IMR-90 (cell line): ENCODE results near the gene VPS13C. TPM values are rescaled to one million over a fixed set of nuclear protein-coding genes. Genes with fewer than 3 reads are reported as not detected.

Experiments
- ATAC-seq: fragments of 200-7000 bp; cut with Tn5 transposase; 2 replicates; pipeline ENCODE4 v1.9.1; 2020; ENCODE audit warnings: low read depth, mild to moderate bottlenecking, moderate library complexity
- BruUV-seq: library from RNA; stranded (reverse); fragments of 400-500 nt; replicated peaks from 2 replicates; lab custom pipeline; 2021; lab: Mats Ljungman, UMichigan
- CTCF ChIA-PET: fragments of 300-600 bp; formaldehyde crosslinking; extraction: SDS; loops from one replicate; lab custom pipeline; 2021; ENCODE audit warnings: antibody characterized with exemption; lab: Yijun Ruan, JAX
- POLR2A ChIA-PET: fragments of 300-600 bp; sonication (Branson Sonifier 250); formaldehyde crosslinking; loops from one replicate; lab custom pipeline; 2022; ENCODE audit warnings: antibody characterized with exemption; ENCODE audit not compliant: unreplicated experiment; lab: Charles Lee
- DNase-seq: peaks from one replicate; pipeline ENCODE4 v3.0.0; 2013
- H2AFZ ChIP-seq: replicated peaks from 2 replicates; pipeline ENCODE3; 2013; ENCODE audit warnings: low read length, mild to moderate bottlenecking; ENCODE audit not compliant: poor library complexity
- H2AK5ac ChIP-seq: 2 replicates; pipeline ENCODE4 v1.6.1; 2013; ENCODE audit warnings: low read depth, low read length, inconsistent platforms
- H2AK9ac ChIP-seq: replicated peaks from 2 replicates; pipeline ENCODE3; 2013; ENCODE audit warnings: mild to moderate bottlenecking, low read depth, low read length, moderate library complexity; ENCODE audit not compliant: poor library complexity
- H2BK120ac ChIP-seq: 2 replicates; pipeline ENCODE4 v1.6.1; 2013; ENCODE audit warnings: low read depth, low read length, inconsistent platforms
- H2BK15ac ChIP-seq: 3 replicates; pipeline ENCODE4 v1.6.1; 2013; ENCODE audit warnings: low read depth, low read length, inconsistent platforms
- H2BK20ac ChIP-seq: 2 replicates; pipeline ENCODE4 v1.6.1; 2013; ENCODE audit warnings: low read depth, mild to moderate bottlenecking, inconsistent platforms, low read length, moderate library complexity
- H2BK5ac ChIP-seq: 2 replicates; pipeline ENCODE4 v1.6.1; 2013; ENCODE audit warnings: mild to moderate bottlenecking, low read depth, low read length, inconsistent platforms; ENCODE audit not compliant: poor library complexity, severe bottlenecking
- H3K14ac ChIP-seq: replicated peaks from 2 replicates; pipeline ENCODE4 v1.6.1; 2013; ENCODE audit warnings: low read depth, low read length, inconsistent platforms
- H3K18ac ChIP-seq: 2 replicates; pipeline ENCODE4 v1.6.1; 2013; ENCODE audit warnings: low read depth, low read length, control low read depth
- H3K23ac ChIP-seq: 2 replicates; pipeline ENCODE4 v1.6.1; 2013; ENCODE audit warnings: low read depth, low read length, inconsistent platforms
- H3K27ac ChIP-seq: 2 replicates; pipeline ENCODE4 v1.5.1; 2013; ENCODE audit warnings: mild to moderate bottlenecking, control low read depth, low read length; ENCODE audit not compliant: insufficient read depth
- H3K27me3 ChIP-seq: 2 replicates; pipeline ENCODE4 v1.6.1; 2013; ENCODE audit warnings: low read length; ENCODE audit not compliant: control insufficient read depth, insufficient read depth
- H3K36me3 ChIP-seq: 2 replicates; pipeline ENCODE4 v1.6.1; 2013; ENCODE audit warnings: low read length, mixed read lengths; ENCODE audit not compliant: control insufficient read depth, insufficient read depth
- H3K4ac ChIP-seq: 2 replicates; pipeline ENCODE4 v1.6.1; 2013; ENCODE audit warnings: low read depth, low read length, inconsistent platforms
- H3K4me1 ChIP-seq: 2 replicates; pipeline ENCODE4 v1.6.1; 2013; ENCODE audit warnings: low read length, mixed read lengths; ENCODE audit not compliant: control insufficient read depth, insufficient read depth
- H3K4me2 ChIP-seq: 2 replicates; pipeline ENCODE4 v1.6.1; 2013; ENCODE audit warnings: low read depth, mild to moderate bottlenecking, control low read depth, low read length, moderate library complexity
- H3K4me3 ChIP-seq: 2 replicates; pipeline ENCODE4 v1.5.1; 2013; ENCODE audit warnings: low read depth, mild to moderate bottlenecking, control low read depth, low read length, moderate library complexity; ENCODE audit not compliant: insufficient read depth
- H3K56ac ChIP-seq: 2 replicates; pipeline ENCODE4 v1.6.1; 2013; ENCODE audit warnings: low read length, inconsistent platforms; ENCODE audit not compliant: insufficient read depth; ENCODE audit errors: extremely low read depth
- H3K79me1 ChIP-seq, 2 experiments: 2 replicates each; pipeline ENCODE4 v1.6.1; 2013; ENCODE audit warnings: low read length in 2 of 2, inconsistent platforms in 1 of 2, low read depth in 1 of 2
- H3K9ac ChIP-seq: 2 replicates; pipeline ENCODE4 v1.6.1; 2013; ENCODE audit warnings: low read depth, low read length, control low read depth
- H3K9me1 ChIP-seq: 2 replicates; pipeline ENCODE4 v1.6.1; 2013; ENCODE audit warnings: low read length, inconsistent platforms; ENCODE audit not compliant: insufficient read depth
- H3K9me3 ChIP-seq: 2 replicates; pipeline ENCODE4 v1.6.1; 2013; ENCODE audit warnings: low read length; ENCODE audit not compliant: control insufficient read depth, insufficient read depth
- H4K20me1 ChIP-seq: 2 replicates; pipeline ENCODE4 v1.6.1; 2013; ENCODE audit warnings: low read length, inconsistent platforms; ENCODE audit not compliant: insufficient read depth
- H4K5ac ChIP-seq: 2 replicates; pipeline ENCODE4 v1.6.1; 2013; ENCODE audit warnings: mild to moderate bottlenecking, low read depth, low read length, control low read depth
- H4K8ac ChIP-seq, 2 experiments: 2 replicates each; pipeline ENCODE4 v1.6.1; 2013; ENCODE audit warnings: low read depth in 2 of 2, low read length in 2 of 2, control low read depth in 1 of 2, inconsistent platforms in 1 of 2
- H4K91ac ChIP-seq: 2 replicates; pipeline ENCODE4 v1.6.1; 2013; ENCODE audit warnings: low read depth, low read length, inconsistent platforms; ENCODE audit not compliant: insufficient read depth
- BHLHE40 ChIP-seq: fragments of 150-350 bp; IDR thresholded peaks from 2 replicates; pipeline ENCODE4 v1.6.1; 2016; ENCODE audit warnings: mild to moderate bottlenecking, low read depth, low read length
- CEBPB ChIP-seq: IDR thresholded peaks from 2 replicates; pipeline ENCODE4 v1.6.1; 2012; ENCODE audit warnings: low read depth, low read length, improper control_type of control experiment
- MAFK ChIP-seq: IDR thresholded peaks from 2 replicates; pipeline ENCODE4 v1.6.1; 2012; ENCODE audit warnings: low read depth, low read length, improper control_type of control experiment
- MXI1 ChIP-seq: IDR thresholded peaks from 2 replicates; pipeline ENCODE4 v1.6.1; 2012; ENCODE audit warnings: low read depth, mild to moderate bottlenecking, low read length, moderate library complexity, borderline replicate concordance
- NFE2L2 ChIP-seq: fragments of 150-350 bp; IDR thresholded peaks from 2 replicates; pipeline ENCODE4 v1.6.1; 2016; ENCODE audit warnings: low read depth, mild to moderate bottlenecking, low read length
- POLR2A ChIP-seq: IDR thresholded peaks from 2 replicates; pipeline ENCODE4 v1.6.1; 2012; ENCODE audit warnings: mild to moderate bottlenecking, low read depth, low read length
- RAD21 ChIP-seq: IDR thresholded peaks from 2 replicates; pipeline ENCODE4 v1.6.1; 2012; ENCODE audit warnings: low read length, improper control_type of control experiment
- RCOR1 ChIP-seq: IDR thresholded peaks from 2 replicates; pipeline ENCODE4 v1.6.1; 2012; ENCODE audit warnings: mild to moderate bottlenecking, low read length, improper control_type of control experiment; ENCODE audit not compliant: insufficient replicate concordance
- RFX5 ChIP-seq: IDR thresholded peaks from 2 replicates; pipeline ENCODE4 v1.8.0; 2012; ENCODE audit warnings: low read depth, mild to moderate bottlenecking, low read length, moderate library complexity
- WGBS, 2 experiments: methylation state at CpG; one replicate each; pipeline versions ENCODE4 v1.1.5 to v1.1.7; 2013; ENCODE audit warnings: missing lambda C conversion rate in 2 of 2; ENCODE audit not compliant: insufficient read length in 1 of 2; ENCODE audit errors: extremely low coverage in 2 of 2; 5-methylcytosine and 5-hydroxymethylcytosine counted together
- dilution Hi-C: fragments of 300-500 bp; cut with HindIII; formaldehyde crosslinking; loops from one replicate; pipeline ENCODE4 v1.14.3; 2018; ENCODE audit warnings: low sequenced_read_pairs; ENCODE audit not compliant: unreplicated experiment
- in situ Hi-C: fragments of 300-500 bp; cut with MboI; formaldehyde crosslinking; loops from 3 replicates; pipeline ENCODE4 v1.14.3; 2019; ENCODE audit warnings: low sequenced_read_pairs, inconsistent platforms, mixed read lengths
- intact Hi-C: fragments of 100-400 bp; cut with micrococcal nuclease; formaldehyde crosslinking; loops from 2 replicates; pipeline ENCODE4 v1.10.0; 2022
- polyA plus RNA-seq, 3 experiments: library from polyadenylated mRNA; depleted of rRNA; stranded (reverse); fragments of >200 nt; gene quantifications; 2 replicates each; pipeline ENCODE4 v1.2.3, GENCODE V29; 2012; ENCODE audit warnings: low replicate concordance in 1 of 3
- total RNA-seq: library from RNA; depleted of rRNA; stranded (reverse); fragments of >200 nt; gene quantifications from 2 replicates; pipeline ENCODE4 v1.2.3, GENCODE V29; 2012
- TF ChIP-seq, protein P1 (sequence below): conservative IDR thresholded peaks from 2 replicates; pipeline ENCODE4 v1.5.1; 2012; ENCODE audit warnings: mild to moderate bottlenecking, low read depth, low read length, improper control_type of control experiment
- TF ChIP-seq, protein P2 (sequence below): fragments of 150-350 bp; IDR thresholded peaks from 2 replicates; pipeline ENCODE4 v1.6.1; 2017; ENCODE audit warnings: mild to moderate bottlenecking, antibody characterized with exemption, low read length, low read depth
- TF ChIP-seq, protein P3 (sequence below): fragments of 150-350 bp; IDR thresholded peaks from 2 replicates; pipeline ENCODE4 v1.6.1; 2016; ENCODE audit warnings: low read depth, mild to moderate bottlenecking, low read length, moderate library complexity, borderline replicate concordance

VPS13C gene
- total and polyA plus RNA-seq, 2 of the 4 experiments (the other 2 are of a cell fraction) = 8.1 to 32.8 TPM

DNA sequence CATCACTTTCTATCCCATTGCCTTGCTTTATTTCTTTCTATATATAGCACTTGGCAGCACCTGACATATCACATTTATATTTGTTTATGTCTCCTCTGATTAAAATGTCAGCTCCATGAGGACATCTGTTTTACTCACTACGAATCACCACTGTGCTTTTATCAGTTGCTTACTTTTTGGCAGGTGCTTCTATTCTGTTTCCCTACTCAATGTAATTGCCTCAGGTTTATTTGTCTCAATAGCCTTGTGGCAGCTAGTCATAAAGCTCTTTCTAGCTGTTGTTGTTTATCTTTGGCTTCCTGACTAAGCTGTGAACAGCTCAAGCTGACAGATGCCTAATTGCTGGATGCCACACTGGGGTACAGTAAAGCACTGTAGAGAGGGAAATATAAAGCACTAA is 85.5 kb downstream of the VPS13C start:
- Histone ChIP-seq H3K9me1 (no peaks in the 10 kb centered on the region), H4K8ac (no peak overlapping the region), H2AFZ (no peak overlapping the region), H2BK5ac (no peak overlapping the region), H3K4me1 (peaks cover 3% of the 10 kb centered on the region; the same call in 1 of the 2 replicates), H3K56ac (no peak overlapping the region), H3K79me1 (no peaks in the 10 kb centered on the region), H4K91ac (no peak overlapping the region), H2BK120ac (no peak overlapping the region), H3K18ac (no peak overlapping the region), H2BK20ac (no peak overlapping the region), H3K36me3 (peaks cover 6% of the 10 kb centered on the region), H3K4me2 (no peak overlapping the region), H3K23ac (no peak overlapping the region), H3K14ac (no peak overlapping the region), H3K4me3 (no peak overlapping the region), H3K4ac (no peak overlapping the region), H3K27me3 (no peaks in the 10 kb centered on the region), H3K9ac (no peak overlapping the region), H2BK15ac (no peak overlapping the region), H2AK5ac (no peak overlapping the region), H3K9me3 (no peaks in the 10 kb centered on the region), H4K5ac (no peak overlapping the region), H2AK9ac (no peak overlapping the region), H4K20me1 (no peaks in the 10 kb centered on the region), H3K27ac (no peak overlapping the region)
- CTCF ChIA-PET = no interaction called here
- dilution Hi-C loops = no loop called here
- in situ Hi-C loops = no loop called here
- no TSS peak for BruUV-seq
- POLR2A ChIA-PET = no interaction called here
- no peak for ATAC-seq
- intact Hi-C loops = no loop called here
- WGBS, 2 experiments = no CpG with 5 or more reads among the region's 1 CpG
- DNase-seq = peak; percentile 50
- TF ChIP-seq, protein P1, sequence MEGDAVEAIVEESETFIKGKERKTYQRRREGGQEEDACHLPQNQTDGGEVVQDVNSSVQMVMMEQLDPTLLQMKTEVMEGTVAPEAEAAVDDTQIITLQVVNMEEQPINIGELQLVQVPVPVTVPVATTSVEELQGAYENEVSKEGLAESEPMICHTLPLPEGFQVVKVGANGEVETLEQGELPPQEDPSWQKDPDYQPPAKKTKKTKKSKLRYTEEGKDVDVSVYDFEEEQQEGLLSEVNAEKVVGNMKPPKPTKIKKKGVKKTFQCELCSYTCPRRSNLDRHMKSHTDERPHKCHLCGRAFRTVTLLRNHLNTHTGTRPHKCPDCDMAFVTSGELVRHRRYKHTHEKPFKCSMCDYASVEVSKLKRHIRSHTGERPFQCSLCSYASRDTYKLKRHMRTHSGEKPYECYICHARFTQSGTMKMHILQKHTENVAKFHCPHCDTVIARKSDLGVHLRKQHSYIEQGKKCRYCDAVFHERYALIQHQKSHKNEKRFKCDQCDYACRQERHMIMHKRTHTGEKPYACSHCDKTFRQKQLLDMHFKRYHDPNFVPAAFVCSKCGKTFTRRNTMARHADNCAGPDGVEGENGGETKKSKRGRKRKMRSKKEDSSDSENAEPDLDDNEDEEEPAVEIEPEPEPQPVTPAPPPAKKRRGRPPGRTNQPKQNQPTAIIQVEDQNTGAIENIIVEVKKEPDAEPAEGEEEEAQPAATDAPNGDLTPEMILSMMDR = no peak
- no peak for TF ChIP-seq POLR2A
- TF ChIP-seq RAD21 = no peak
- TF ChIP-seq, protein P2, sequence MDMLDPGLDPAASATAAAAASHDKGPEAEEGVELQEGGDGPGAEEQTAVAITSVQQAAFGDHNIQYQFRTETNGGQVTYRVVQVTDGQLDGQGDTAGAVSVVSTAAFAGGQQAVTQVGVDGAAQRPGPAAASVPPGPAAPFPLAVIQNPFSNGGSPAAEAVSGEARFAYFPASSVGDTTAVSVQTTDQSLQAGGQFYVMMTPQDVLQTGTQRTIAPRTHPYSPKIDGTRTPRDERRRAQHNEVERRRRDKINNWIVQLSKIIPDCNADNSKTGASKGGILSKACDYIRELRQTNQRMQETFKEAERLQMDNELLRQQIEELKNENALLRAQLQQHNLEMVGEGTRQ = no peak
- TF ChIP-seq, protein P3, sequence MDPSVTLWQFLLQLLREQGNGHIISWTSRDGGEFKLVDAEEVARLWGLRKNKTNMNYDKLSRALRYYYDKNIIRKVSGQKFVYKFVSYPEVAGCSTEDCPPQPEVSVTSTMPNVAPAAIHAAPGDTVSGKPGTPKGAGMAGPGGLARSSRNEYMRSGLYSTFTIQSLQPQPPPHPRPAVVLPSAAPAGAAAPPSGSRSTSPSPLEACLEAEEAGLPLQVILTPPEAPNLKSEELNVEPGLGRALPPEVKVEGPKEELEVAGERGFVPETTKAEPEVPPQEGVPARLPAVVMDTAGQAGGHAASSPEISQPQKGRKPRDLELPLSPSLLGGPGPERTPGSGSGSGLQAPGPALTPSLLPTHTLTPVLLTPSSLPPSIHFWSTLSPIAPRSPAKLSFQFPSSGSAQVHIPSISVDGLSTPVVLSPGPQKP = no peak
- TF ChIP-seq RFX5 = no peak
- TF ChIP-seq MXI1 = no peak
- TF ChIP-seq MAFK = no peak
- no peak for TF ChIP-seq BHLHE40
- TF ChIP-seq RCOR1 = no peak
- TF ChIP-seq CEBPB = no peak
- TF ChIP-seq NFE2L2 = no peak
